Osteocyte (in vitro differentiated cells): ENCODE data around the gene TMEM125. TPM values are rescaled to one million over a fixed set of nuclear protein-coding genes. Genes with fewer than 3 reads are reported as not detected.

ENCODE experiments used
- DNase-seq: peaks from one replicate; pipeline ENCODE4 v3.0.0; 2021; ENCODE audit warnings: mixed read lengths; ENCODE audit not compliant: unreplicated experiment; ENCODE audit errors: extremely low spot score
- H3K27ac Mint-ChIP-seq: one replicate; pipeline ENCODE4 v1.8.0; 2021; ENCODE audit warnings: mild to moderate bottlenecking, mixed read lengths; ENCODE audit not compliant: unreplicated experiment
- H3K27me3 Mint-ChIP-seq: one replicate; pipeline ENCODE4 v1.8.0; 2021; ENCODE audit warnings: mixed read lengths; ENCODE audit not compliant: unreplicated experiment
- H3K36me3 Mint-ChIP-seq: one replicate; pipeline ENCODE4 v1.8.0; 2021; ENCODE audit warnings: mixed read lengths; ENCODE audit not compliant: unreplicated experiment
- H3K4me1 Mint-ChIP-seq: one replicate; pipeline ENCODE4 v1.8.0; 2021; ENCODE audit warnings: mixed read lengths; ENCODE audit not compliant: unreplicated experiment
- H3K4me3 Mint-ChIP-seq: one replicate; pipeline ENCODE4 v1.8.0; 2021; ENCODE audit warnings: mild to moderate bottlenecking, moderate library complexity, mixed read lengths; ENCODE audit not compliant: unreplicated experiment
- H3K9me3 Mint-ChIP-seq: one replicate; pipeline ENCODE4 v1.8.0; 2021; ENCODE audit warnings: mixed read lengths; ENCODE audit not compliant: unreplicated experiment
- total RNA-seq: library from RNA; stranded (reverse); gene quantifications from 2 replicates; pipeline ENCODE4 v1.2.1, GENCODE V29; 2021
- TF ChIP-seq, protein P1 (sequence below): fragments of 200-600 bp; sonication (generic); IDR thresholded peaks from 2 replicates; pipeline ENCODE4 v1.5.0; 2021; ENCODE audit warnings: antibody characterized with exemption, mild to moderate bottlenecking, moderate library complexity

The TMEM125 gene
- total RNA-seq, 1 donor from 2014 or later = not detected

GRCh38 chr1:43293896-43294760 lies 24.3 kb downstream of the TMEM125 start:
- Mint-ChIP-seq H3K27ac (no peak overlapping the region), H3K9me3 (no peaks in the 10 kb centered on the region), H3K4me1 (peaks cover 35% of the 10 kb centered on the region), H3K36me3 (no peaks in the 10 kb centered on the region), H3K27me3 (no peaks in the 10 kb centered on the region), H3K4me3 (no peak overlapping the region)
- TF ChIP-seq, protein P1, sequence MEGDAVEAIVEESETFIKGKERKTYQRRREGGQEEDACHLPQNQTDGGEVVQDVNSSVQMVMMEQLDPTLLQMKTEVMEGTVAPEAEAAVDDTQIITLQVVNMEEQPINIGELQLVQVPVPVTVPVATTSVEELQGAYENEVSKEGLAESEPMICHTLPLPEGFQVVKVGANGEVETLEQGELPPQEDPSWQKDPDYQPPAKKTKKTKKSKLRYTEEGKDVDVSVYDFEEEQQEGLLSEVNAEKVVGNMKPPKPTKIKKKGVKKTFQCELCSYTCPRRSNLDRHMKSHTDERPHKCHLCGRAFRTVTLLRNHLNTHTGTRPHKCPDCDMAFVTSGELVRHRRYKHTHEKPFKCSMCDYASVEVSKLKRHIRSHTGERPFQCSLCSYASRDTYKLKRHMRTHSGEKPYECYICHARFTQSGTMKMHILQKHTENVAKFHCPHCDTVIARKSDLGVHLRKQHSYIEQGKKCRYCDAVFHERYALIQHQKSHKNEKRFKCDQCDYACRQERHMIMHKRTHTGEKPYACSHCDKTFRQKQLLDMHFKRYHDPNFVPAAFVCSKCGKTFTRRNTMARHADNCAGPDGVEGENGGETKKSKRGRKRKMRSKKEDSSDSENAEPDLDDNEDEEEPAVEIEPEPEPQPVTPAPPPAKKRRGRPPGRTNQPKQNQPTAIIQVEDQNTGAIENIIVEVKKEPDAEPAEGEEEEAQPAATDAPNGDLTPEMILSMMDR = no peak
- DNase-seq = no peak

- no peaks in the 10 kb centered on the region for H3K27me3 Mint-ChIP-seq
- H3K27ac Mint-ChIP-seq = no peak overlapping the region
- TF ChIP-seq, protein P1 = no peak
- DNase-seq = no peak
- peaks cover 35% of the 10 kb centered on the region for H3K4me1 Mint-ChIP-seq
- no peak overlapping the region for H3K4me3 Mint-ChIP-seq
- H3K36me3 Mint-ChIP-seq = no peaks in the 10 kb centered on the region
- H3K9me3 Mint-ChIP-seq = no peaks in the 10 kb centered on the region
Measured at GRCh38 chr1:43294761-43295160, 25.0 kb downstream of the TMEM125 start.

DNA sequence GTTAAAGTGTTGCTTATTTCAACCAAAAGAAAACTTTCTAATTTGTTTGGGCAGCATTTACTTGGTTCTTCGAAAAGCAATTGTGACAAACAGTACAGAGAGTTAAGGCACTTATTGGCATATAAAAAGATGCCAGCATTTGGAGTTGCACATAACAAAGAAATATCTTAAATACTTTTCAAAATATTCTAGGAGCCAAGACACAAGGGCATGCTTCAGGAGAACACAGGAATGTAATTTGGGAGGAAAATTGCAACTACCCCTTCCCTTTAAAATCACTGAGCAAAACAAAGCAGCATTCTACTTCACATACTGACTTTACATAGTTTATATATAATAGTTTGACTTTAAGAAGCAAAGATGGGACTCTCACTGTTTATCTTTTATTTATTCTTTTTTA lies 26.4 kb downstream of the TMEM125 start:
- Mint-ChIP-seq H3K27me3 (no peaks in the 10 kb centered on the region), H3K9me3 (no peaks in the 10 kb centered on the region), H3K27ac (peak overlapping the region; percentile 48), H3K4me1 (peaks cover 35% of the 10 kb centered on the region), H3K36me3 (no peaks in the 10 kb centered on the region), H3K4me3 (no peak overlapping the region)
- no peak for DNase-seq
- TF ChIP-seq, protein P1 = no peak

DNA sequence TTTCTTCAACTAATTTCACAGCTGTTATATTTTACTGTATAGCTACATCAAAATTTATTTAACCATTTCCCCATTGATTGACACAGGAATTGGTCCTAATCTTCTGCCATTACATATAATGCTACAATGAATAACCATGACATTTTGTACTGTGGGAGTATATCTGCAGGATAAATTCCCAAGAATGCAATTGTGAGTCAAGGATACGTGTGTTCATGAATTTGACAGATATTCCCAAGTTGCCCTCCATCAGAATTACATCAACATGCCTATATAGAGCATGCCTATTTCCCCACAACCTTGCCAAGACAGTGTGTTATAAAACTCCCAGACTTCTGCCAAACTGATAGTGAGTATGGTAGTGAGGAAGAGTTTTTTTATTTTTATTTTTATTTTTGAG lies 28.3 kb downstream of the TMEM125 start:
- TF ChIP-seq, protein P1 = no peak
- Mint-ChIP-seq H3K27ac (no peak overlapping the region), H3K9me3 (no peaks in the 10 kb centered on the region), H3K4me1 (peaks cover 33% of the 10 kb centered on the region), H3K27me3 (no peaks in the 10 kb centered on the region), H3K4me3 (no peak overlapping the region), H3K36me3 (no peaks in the 10 kb centered on the region)
- DNase-seq = no peak

GRCh38 chr1:43299101-43299500 lies 29.3 kb downstream of the TMEM125 start:
- Mint-ChIP-seq H3K4me3 (no peak overlapping the region), H3K27ac (no peak overlapping the region)
- TF ChIP-seq, protein P1 = no peak

More at GRCh38 chr1:43299101-43299500, 29.3 kb downstream of the TMEM125 start:
- H3K36me3 Mint-ChIP-seq = no peaks in the 10 kb centered on the region
- no peaks in the 10 kb centered on the region for H3K27me3 Mint-ChIP-seq
- no peaks in the 10 kb centered on the region for H3K9me3 Mint-ChIP-seq
- no peak for DNase-seq
- H3K4me1 Mint-ChIP-seq = peaks cover 27% of the 10 kb centered on the region
